HTR-8/SVneo (cell line): ENCODE data around the gene OPALIN.
"Not testable (repeated sequence)": the region's sequence is repeated elsewhere in the genome, so short reads cannot be mapped to it uniquely, and the experiment has no call there.

Source experiments
- DNase-seq: peaks from one replicate; pipeline ENCODE4 v3.0.0; 2011; ENCODE audit warnings: low spot score, mixed read lengths; ENCODE audit not compliant: insufficient read length
- FAIRE-seq: peaks from 2 replicates; lab custom pipeline; 2011; peaks lifted over from hg19 to GRCh38; lab: Jason Lieb, UNC

Gene OPALIN

DNA sequence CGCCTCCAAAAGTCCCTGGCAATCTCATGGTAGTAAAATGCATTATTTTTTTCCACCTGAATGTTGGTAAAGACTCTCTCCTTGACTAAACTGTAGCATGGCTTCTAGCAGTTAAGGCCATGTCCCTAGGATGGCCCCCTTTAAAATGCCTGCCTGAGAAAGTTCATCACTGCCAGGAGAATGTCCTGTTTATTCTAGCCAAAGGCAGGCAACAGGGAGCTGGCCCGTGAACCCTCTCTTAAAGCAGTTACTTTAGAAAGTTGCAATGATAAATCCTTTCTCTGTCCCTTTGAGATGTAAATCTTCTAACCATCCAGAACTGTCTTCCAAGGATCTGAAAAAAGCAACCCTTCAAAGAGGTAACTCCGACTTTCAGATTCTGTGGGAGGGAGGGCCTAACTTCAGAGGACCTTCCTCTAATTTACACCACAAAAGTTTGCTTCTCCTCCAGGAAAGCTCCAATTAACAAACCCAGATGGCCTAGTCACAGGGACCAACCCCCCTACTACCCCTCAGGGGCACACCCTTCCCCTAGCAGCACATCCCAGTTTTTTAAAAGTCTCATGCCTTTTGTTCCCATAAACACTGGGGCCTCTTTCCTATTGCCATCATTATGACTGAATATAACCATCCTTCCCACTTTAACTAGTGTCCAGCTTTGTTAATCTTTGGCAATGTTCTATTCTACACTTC is 49.0 kb downstream of the OPALIN start:
- no peak for FAIRE-seq

DNA sequence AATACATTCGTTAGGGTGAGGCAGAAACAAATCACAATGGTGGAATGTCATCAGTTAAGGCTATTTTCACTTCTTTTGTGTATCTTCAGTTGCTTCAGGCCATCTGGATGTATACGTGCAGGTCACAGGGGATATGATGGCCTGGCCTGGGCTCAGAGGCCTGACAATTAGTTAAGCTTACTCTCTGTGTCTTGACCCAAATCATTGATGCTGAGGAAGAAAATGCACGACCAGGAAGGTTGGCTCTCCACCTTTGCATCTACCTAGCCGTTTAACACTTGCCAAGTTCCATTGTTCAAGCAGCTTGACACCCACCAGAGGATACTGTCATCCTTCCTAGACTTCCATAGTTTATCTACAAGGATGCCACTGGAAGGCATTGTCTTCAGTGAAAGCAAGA is 49.9 kb downstream of the OPALIN start:
- not testable (repeated sequence) for DNase-seq, FAIRE-seq

More for the DNA sequence above, 49.0 kb downstream of the OPALIN start:
- no peak for DNase-seq

DNA sequence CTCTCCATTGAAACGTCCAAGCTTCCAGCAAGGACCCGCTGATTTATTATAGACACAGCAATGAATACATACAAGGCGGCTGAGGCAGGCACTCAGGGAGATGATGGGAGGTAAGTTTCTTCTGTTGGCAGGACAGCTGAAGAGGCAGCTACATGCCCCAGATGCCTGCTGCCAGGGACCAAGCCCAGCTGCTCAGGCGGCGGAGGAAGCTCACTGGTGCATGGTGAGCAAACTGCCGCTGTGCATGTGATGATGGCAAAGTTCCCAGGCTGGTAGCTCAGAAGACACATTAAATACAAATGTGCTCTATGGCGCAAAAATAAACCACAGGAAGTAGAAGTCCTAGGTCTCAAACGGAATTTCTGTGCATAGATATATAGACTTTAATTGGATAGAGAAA is 52.3 kb downstream of the OPALIN start:
- no peak for FAIRE-seq
- no peak for DNase-seq

- no peak for FAIRE-seq
- no peak for DNase-seq
Observed at GRCh38 chr10:96305019-96305418, 53.8 kb downstream of the OPALIN start.

- FAIRE-seq (no peak), DNase-seq (no peak)
Observed at GRCh38 chr10:96304230-96304629, 54.6 kb downstream of the OPALIN start, which contains the start of gene DNTT. Gene DNTT, plus strand, starts transcription at chr10:96304434. Its CDS starts 64 bp downstream, at chr10:96304498.

DNA sequence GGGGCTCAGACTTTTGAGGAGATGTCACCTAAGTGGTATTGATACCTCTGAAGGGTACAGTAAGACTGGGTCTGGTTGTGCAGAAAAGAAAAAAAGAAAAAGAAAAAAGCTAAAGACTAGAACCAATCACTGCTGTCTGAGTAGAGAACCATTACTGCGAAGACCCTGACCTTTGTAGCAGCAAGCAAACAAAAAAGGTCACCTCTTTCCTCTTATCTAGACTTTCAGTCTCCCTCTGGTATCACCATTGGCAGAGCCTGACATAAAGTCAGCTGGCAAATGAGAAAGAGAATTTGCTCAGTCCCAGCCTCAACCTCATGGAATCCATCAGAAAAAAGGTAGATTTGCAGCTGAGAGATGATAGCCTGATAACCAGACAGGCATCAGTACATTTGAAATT is 57.2 kb downstream of the OPALIN start:
- no peak for DNase-seq
- FAIRE-seq, result no peak

DNA sequence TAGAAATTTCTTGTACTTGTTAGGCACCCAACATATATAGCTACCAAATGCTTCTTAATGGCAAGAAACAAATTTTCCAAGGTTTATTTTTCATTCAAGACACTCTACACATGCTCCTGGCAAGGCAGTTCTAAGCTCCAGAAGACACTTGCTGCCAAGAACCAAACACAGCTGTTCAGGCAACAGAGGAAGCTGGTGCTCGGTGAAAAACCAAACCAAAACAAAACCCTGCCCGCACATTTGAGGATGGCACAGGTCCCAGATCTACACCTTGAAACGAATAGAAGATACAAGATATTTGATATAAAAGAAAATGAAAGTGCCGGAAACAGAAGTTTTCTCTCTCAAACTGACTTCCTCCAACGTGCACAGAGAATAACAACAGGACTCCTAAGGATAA is 59.4 kb downstream of the OPALIN start:
- no peak for DNase-seq
- FAIRE-seq, result no peak

- no peak for FAIRE-seq
- DNase-seq, result no peak
Observed at GRCh38 chr10:96298362-96298761, 60.4 kb downstream of the OPALIN start.

GRCh38 chr10:96297486-96297885 is 61.3 kb downstream of the OPALIN start:
- DNase-seq (no peak), FAIRE-seq (no peak)

GRCh38 chr10:96295475-96295874 is 63.3 kb downstream of the OPALIN start:
- DNase-seq (no peak), FAIRE-seq (no peak)
